Esophagus muscularis mucosa (tissue), 4 donors: ENCODE results near the gene SH3D21. TPM values are rescaled to one million over a fixed set of nuclear protein-coding genes. Genes with fewer than 3 reads are reported as not detected.

ENCODE experiments used
- DNase-seq: peaks from one replicate; pipeline ENCODE4 v3.0.0-alpha.2; 2017; ENCODE audit errors: extremely low spot score
- H3K27ac ChIP-seq, 4 donors: fragments of 200-600 bp; sonication (generic); replicated peaks in 1 of 4; 1 replicate in 3 of 4; 2 replicates in 1 of 4; pipeline ENCODE4 v1.5.1; 2016 to 2019; ENCODE audit warnings: mild to moderate bottlenecking in 1 of 4
- H3K27me3 ChIP-seq, 4 donors: fragments of 200-600 bp; sonication (generic); one replicate each; pipeline versions ENCODE4 v1.5.1 to v1.6.0; 2016 to 2019
- H3K36me3 ChIP-seq, 4 donors: fragments of 200-600 bp; sonication (generic); one replicate each; pipeline ENCODE4 v1.5.1; 2016 to 2019
- H3K4me1 ChIP-seq, 4 donors: fragments of 200-600 bp; sonication (generic); one replicate each; pipeline ENCODE4 v1.5.1; 2016 to 2019
- H3K4me3 ChIP-seq, 4 donors: fragments of 200-600 bp; sonication (generic); 1 replicate in 2 of 4; 2 replicates in 2 of 4; pipeline ENCODE4 v1.5.1; 2016 to 2019; ENCODE audit warnings: mild to moderate bottlenecking in 4 of 4, moderate library complexity in 1 of 4
- H3K9me3 ChIP-seq, 4 donors: fragments of 200-600 bp; sonication (generic); 1 replicate in 3 of 4; 2 replicates in 1 of 4; pipeline ENCODE4 v1.5.1; 2016 to 2019
- CTCF ChIP-seq, 3 experiments: fragments of 200-600 bp in 2 of 3; fragments of 450-650 bp in 1 of 3; sonication (generic) in 2 of 3; IDR thresholded peaks; one replicate each; pipeline ENCODE4 v1.5.1; 2017 to 2019; ENCODE audit warnings: antibody characterized with exemption in 3 of 3, mild to moderate bottlenecking in 2 of 3, moderate library complexity in 1 of 3
- EP300 ChIP-seq: sonication (generic); formaldehyde crosslinking; IDR thresholded peaks from one replicate; pipeline ENCODE4 v1.6.1; 2017; ENCODE audit warnings: antibody characterized with exemption
- POLR2A ChIP-seq: fragments of 450-650 bp; IDR thresholded peaks from one replicate; pipeline ENCODE4 v1.6.1; 2017; ENCODE audit warnings: antibody characterized with exemption, moderate library complexity, mild to moderate bottlenecking, low read depth
- POLR2AphosphoS5 ChIP-seq, 2 donors: sonication (generic); formaldehyde crosslinking; IDR thresholded peaks; one replicate each; pipeline ENCODE4 v1.6.1; 2017; ENCODE audit warnings: antibody characterized with exemption in 2 of 2
- WGBS: methylation state at CpG from one replicate; pipeline ENCODE4 v1.1.5; 2018; 5-methylcytosine and 5-hydroxymethylcytosine counted together
- intact Hi-C: fragments of 100-400 bp; cut with DNase I; formaldehyde crosslinking; loops from one replicate; pipeline ENCODE4 v1.15.1; 2023
- total RNA-seq, 4 donors: library from RNA; depleted of rRNA; stranded (reverse); fragments of >200 nt; gene quantifications; one replicate each; pipeline versions ENCODE4 v1.1.0 to v1.2.1, GENCODE V29; 2016

The SH3D21 gene
- total RNA-seq, 4 donors from 2014 or later = 0.26 to 2.0 (median 1.1) TPM

- Histone ChIP-seq H3K4me1 (peaks cover 14 to 24% (median 19%) of the 10 kb centered on the region in 4 donors), H3K4me3 (no peak overlapping the region), H3K27me3 (no peaks in the 10 kb centered on the region), H3K9me3 (no peaks in the 10 kb centered on the region), H3K27ac (no peak overlapping the region), H3K36me3 (peaks cover 16 to 76% (median 65%) of the 10 kb centered on the region in 4 donors)
- intact Hi-C loops = loop anchor here (2.0 kb wide), 1 partner anchor 79 kb away; no protein-coding TSS in a partner anchor
- WGBS = 90% methylated on average over 28 of the region's 34 CpGs
- no peak for DNase-seq
- TF ChIP-seq POLR2AphosphoS5 (IDR thresholded peaks at IDR 0.05) = no peak
- TF ChIP-seq CTCF (IDR thresholded peaks at IDR 0.05) = no peak
- no peak for TF ChIP-seq POLR2A
- no peak for TF ChIP-seq EP300
Observed at GRCh38 chr1:36341626-36342320, 35.6 kb downstream of the SH3D21 start.

- no peaks in the 10 kb centered on the region for H3K27me3 ChIP-seq
- 77% methylated on average over 8 of the region's 10 CpGs for WGBS
- DNase-seq = no peak
- H3K36me3 ChIP-seq = peaks cover 23 to 84% (median 73%) of the 10 kb centered on the region in 4 donors
- no peaks in the 10 kb centered on the region for H3K9me3 ChIP-seq
- H3K4me1 ChIP-seq = peaks cover 14 to 24% (median 19%) of the 10 kb centered on the region in 4 donors
- no peak overlapping the region for H3K4me3 ChIP-seq
- peak overlapping the region; percentile 19 to 64 (median 57) for H3K27ac ChIP-seq
- intact Hi-C loops = loop anchor here (2.0 kb wide), 1 partner anchor 78 kb away; no protein-coding TSS in a partner anchor
- peak; percentile 63 to 66 (median 66) for TF ChIP-seq CTCF (IDR thresholded peaks at IDR 0.05)
- TF ChIP-seq EP300 = no peak
- no peak for TF ChIP-seq POLR2A
- peak; percentile 24 to 37 for TF ChIP-seq POLR2AphosphoS5 (IDR thresholded peaks at IDR 0.05)
Observed at GRCh38 chr1:36342426-36343185, 36.4 kb downstream of the SH3D21 start.

GRCh38 chr1:36343651-36344394 is 37.7 kb downstream of the SH3D21 start:
- DNase-seq = no peak
- intact Hi-C loops = loop anchor here (2.0 kb wide), 1 partner anchor 77 kb away; no protein-coding TSS in a partner anchor
- WGBS = 91% methylated on average over 8 of the region's 24 CpGs
- Histone ChIP-seq H3K36me3 (peaks cover 27 to 96% (median 86%) of the 10 kb centered on the region in 4 donors), H3K4me3 (no peak overlapping the region), H3K27ac (peak overlapping the region in 2 of 4 donors; percentile 56 to 64), H3K9me3 (no peaks in the 10 kb centered on the region), H3K27me3 (no peaks in the 10 kb centered on the region), H3K4me1 (peaks cover 5 to 19% (median 17%) of the 10 kb centered on the region in 4 donors)
- TF ChIP-seq POLR2A = no peak
- TF ChIP-seq CTCF (IDR thresholded peaks at IDR 0.05) = no peak
- TF ChIP-seq POLR2AphosphoS5 (IDR thresholded peaks at IDR 0.05) = no peak
- no peak for TF ChIP-seq EP300

- peaks cover 4 to 19% (median 17%) of the 10 kb centered on the region in 4 donors for H3K4me1 ChIP-seq
- TF ChIP-seq POLR2A (no peak), CTCF (IDR thresholded peaks at IDR 0.05) (no peak), EP300 (no peak), POLR2AphosphoS5 (IDR thresholded peaks at IDR 0.05) (no peak)
- H3K27ac ChIP-seq = no peak overlapping the region
- H3K4me3 ChIP-seq = no peak overlapping the region
- peaks cover 29 to 99% (median 87%) of the 10 kb centered on the region in 4 donors for H3K36me3 ChIP-seq
- no peaks in the 10 kb centered on the region for H3K27me3 ChIP-seq
- intact Hi-C loops = no loop called here
- WGBS = 90% methylated on average over 8 of the region's 8 CpGs
- no peak for DNase-seq
- H3K9me3 ChIP-seq = no peaks in the 10 kb centered on the region
Observed at GRCh38 chr1:36344395-36344680, 38.2 kb downstream of the SH3D21 start.
